Kidney epithelial cell (primary cell): ENCODE data around the gene NELL2. TPM values are rescaled to one million over a fixed set of nuclear protein-coding genes. Genes with fewer than 3 reads are reported as not detected.
"Not testable (repeated sequence)": the region's sequence is repeated elsewhere in the genome, so short reads cannot be mapped to it uniquely, and the experiment has no call there.

Experiments
- DNase-seq: peaks from one replicate; pipeline ENCODE4 v3.0.0-alpha.2; 2010; ENCODE audit warnings: low read depth
- H3K27me3 ChIP-seq: 2 replicates; pipeline ENCODE4 v1.6.0; 2011; ENCODE audit warnings: low read length; ENCODE audit not compliant: control insufficient read depth, insufficient read depth
- H3K36me3 ChIP-seq: 2 replicates; pipeline ENCODE4 v1.5.1; 2011; ENCODE audit warnings: low read length; ENCODE audit not compliant: control insufficient read depth, insufficient read depth
- H3K4me3 ChIP-seq: 2 replicates; pipeline ENCODE4 v1.5.1; 2011; ENCODE audit warnings: low read depth, mild to moderate bottlenecking, control low read depth, low read length
- total RNA-seq: library from RNA; depleted of rRNA; stranded (reverse); fragments of >200 nt; gene quantifications from 2 replicates; pipeline ENCODE4 v1.2.3, GENCODE V29; 2015
- TF ChIP-seq, protein P1 (sequence below): IDR thresholded peaks from 2 replicates; pipeline ENCODE4 v1.5.1; 2011; ENCODE audit warnings: mild to moderate bottlenecking, moderate library complexity, low read length, control low read depth, inconsistent platforms; ENCODE audit not compliant: insufficient read depth, poor library complexity, severe bottlenecking

Gene NELL2
- total RNA-seq, 1 donor from 2014 or later = 3.5 TPM

DNA sequence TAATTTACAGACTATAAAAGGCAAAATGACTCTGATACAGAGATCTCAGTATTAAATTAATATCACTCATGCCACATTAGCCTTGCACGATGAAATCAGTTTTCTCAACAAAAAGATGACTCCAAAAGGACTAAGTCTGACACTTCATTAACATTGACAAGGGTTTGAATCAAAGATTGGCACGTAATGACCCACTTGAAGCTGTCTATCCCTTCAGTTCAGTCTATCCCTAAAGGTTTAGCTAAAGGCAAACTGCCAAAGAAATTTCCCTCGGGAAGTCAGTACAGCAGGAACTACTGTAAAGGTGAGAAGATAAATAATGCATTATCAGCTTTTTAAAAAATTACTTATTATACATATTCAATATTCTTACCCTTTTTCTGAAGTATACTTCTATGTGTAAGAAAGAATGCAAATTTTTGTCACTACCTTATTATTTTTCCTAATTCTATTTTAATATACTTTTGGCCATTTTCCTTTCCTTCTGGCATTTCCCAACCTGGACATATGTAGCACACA, 127.1 kb downstream of the NELL2 start:
- no peak for DNase-seq
- Histone ChIP-seq H3K36me3 (no peaks in the 10 kb centered on the region), H3K4me3 (no peak overlapping the region), H3K27me3 (no peaks in the 10 kb centered on the region)
- TF ChIP-seq, protein P1, sequence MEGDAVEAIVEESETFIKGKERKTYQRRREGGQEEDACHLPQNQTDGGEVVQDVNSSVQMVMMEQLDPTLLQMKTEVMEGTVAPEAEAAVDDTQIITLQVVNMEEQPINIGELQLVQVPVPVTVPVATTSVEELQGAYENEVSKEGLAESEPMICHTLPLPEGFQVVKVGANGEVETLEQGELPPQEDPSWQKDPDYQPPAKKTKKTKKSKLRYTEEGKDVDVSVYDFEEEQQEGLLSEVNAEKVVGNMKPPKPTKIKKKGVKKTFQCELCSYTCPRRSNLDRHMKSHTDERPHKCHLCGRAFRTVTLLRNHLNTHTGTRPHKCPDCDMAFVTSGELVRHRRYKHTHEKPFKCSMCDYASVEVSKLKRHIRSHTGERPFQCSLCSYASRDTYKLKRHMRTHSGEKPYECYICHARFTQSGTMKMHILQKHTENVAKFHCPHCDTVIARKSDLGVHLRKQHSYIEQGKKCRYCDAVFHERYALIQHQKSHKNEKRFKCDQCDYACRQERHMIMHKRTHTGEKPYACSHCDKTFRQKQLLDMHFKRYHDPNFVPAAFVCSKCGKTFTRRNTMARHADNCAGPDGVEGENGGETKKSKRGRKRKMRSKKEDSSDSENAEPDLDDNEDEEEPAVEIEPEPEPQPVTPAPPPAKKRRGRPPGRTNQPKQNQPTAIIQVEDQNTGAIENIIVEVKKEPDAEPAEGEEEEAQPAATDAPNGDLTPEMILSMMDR = no peak

DNA sequence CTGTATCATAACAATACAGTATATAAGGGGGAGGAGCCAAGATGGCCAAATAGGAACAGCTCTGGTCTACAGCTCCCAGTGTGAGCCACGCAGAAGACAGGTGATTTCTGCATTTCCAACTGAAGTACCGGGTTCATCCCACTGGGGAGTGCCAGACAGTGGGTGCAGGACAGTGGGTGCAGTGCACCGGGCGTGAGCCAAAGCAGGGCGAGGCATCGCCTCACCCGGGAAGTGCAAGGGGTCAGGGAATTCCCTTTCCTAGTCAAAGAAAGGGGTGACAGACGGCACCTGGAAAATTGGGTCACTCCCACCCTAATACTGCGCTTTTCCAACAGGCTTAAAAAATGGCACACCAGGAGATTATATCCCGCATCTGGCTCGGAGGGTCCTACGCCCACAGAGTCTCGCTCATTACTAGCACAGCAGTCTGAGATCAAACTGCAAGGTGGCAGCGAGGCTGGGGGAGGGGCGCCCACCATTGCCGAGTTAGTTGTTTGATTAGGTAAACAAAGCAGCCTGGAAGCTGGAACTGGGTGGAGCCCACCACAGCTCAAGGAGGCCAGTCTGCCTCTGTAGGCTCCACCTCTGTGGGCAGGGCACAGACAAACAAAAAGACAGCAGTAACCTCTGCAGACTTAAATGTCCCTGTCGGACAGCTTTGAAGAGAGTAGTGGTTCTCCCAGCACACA, 134.7 kb downstream of the NELL2 start:
- not testable (repeated sequence) for H3K27me3 ChIP-seq, H3K36me3 ChIP-seq, H3K4me3 ChIP-seq, DNase-seq

DNA sequence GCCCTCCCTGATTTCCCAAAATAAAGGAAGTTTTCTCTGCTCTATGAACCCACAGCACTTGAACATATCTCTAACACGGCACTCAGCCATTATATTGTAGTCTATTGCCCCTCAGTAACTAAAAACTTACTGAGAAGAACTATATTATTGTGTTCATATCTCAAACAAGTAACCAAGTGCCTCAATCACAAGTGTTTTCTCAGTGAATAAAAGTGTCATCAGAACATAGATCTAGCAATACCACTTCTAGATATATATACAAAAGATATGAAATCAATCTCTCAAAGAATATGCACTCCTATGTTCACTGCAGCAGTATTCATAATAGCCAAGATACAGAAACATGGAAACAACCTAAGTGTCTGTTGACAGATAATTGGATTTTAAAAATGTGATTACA, 138.1 kb downstream of the NELL2 start:
- Histone ChIP-seq H3K4me3 (no peak overlapping the region), H3K36me3 (no peaks in the 10 kb centered on the region), H3K27me3 (no peaks in the 10 kb centered on the region)
- DNase-seq = no peak
- TF ChIP-seq, protein P1 = no peak

DNA sequence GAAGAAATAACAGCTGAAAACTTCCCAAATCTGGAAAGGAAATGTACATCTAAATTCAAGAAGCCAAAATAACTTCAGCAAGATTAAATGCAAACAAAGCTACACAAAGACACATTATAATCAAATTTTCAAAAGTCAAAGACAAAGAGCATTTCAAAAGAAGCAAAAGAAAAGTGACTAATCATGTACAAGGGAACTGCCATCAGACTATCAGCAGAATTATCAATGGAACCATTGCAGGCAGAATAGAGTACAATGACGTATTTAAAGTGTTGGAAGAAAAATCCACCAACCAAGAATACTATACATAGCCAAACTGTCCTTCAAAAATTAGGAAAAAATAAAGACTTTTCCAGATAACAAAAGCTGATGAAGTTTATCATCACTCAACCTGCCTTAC, 147.5 kb downstream of the NELL2 start:
- H3K4me3 ChIP-seq = no peak overlapping the region
- no peaks in the 10 kb centered on the region for H3K36me3 ChIP-seq
- no peak for DNase-seq
- TF ChIP-seq, protein P1 = no peak
- no peaks in the 10 kb centered on the region for H3K27me3 ChIP-seq

DNA sequence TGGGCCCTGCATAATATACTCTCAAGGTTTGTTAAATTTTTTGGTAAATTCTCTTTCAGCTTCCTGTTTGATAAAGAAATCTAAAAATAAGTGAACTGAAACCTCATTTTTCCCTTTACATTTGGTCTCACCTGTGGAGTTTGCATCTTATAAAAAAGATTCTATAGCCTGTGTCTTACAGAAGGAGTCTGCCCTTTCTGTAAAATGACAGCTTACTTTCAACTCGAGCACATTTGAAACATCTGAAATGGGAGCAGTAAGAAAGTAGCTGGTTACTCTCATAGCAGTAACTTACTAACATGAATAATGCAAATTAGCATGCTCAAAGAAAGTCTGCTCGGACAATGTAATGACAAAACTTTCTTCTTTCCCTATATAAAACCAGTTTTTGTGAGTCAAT, 155.8 kb downstream of the NELL2 start:
- Histone ChIP-seq H3K4me3 (no peak overlapping the region), H3K36me3 (no peaks in the 10 kb centered on the region), H3K27me3 (no peaks in the 10 kb centered on the region)
- DNase-seq = no peak
- TF ChIP-seq, protein P1 = no peak

DNA sequence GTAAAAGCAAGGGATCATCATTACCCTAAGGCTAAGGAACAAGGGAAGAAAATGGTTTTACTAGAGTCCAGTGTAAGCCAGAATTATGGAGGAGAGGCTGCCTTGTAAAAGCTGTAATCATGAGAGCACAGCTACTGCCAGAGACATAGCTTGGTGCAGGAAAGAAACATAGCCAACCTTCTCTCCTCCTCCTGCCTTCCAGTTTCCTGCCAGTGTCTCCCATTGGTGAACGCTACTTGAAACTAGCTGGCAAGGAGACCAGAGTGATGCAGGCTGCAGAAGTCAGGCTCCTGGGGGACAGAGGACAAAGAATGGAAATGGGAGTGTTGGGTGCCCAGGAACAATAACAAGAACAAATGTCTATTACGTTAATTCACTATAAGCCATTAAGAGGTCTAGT, 158.5 kb downstream of the NELL2 start:
- Histone ChIP-seq H3K36me3 (no peaks in the 10 kb centered on the region), H3K4me3 (no peak overlapping the region), H3K27me3 (no peaks in the 10 kb centered on the region)
- TF ChIP-seq, protein P1 = no peak
- DNase-seq = no peak
